HEK293 (cell line): Measurements from ENCODE around the gene KCNT1.

ENCODE experiments used
- SALL2 ChIP-seq: fragments of 450-650 bp; formaldehyde crosslinking; IDR thresholded peaks from 2 replicates; pipeline ENCODE4 v1.5.0; 2017; ENCODE audit warnings: missing biosample characterization, mild to moderate bottlenecking, missing genetic modification characterization, borderline replicate concordance
- SCRT1 ChIP-seq: fragments of 450-650 bp; formaldehyde crosslinking; IDR thresholded peaks from 2 replicates; pipeline ENCODE4 v1.5.1; 2016; ENCODE audit warnings: missing biosample characterization, missing genetic modification characterization, borderline replicate concordance
- ZNF121 ChIP-seq: fragments of 450-650 bp; formaldehyde crosslinking; IDR thresholded peaks from 2 replicates; pipeline ENCODE4 v1.5.1; 2016; ENCODE audit warnings: missing biosample characterization, missing genetic modification characterization
- ZNF202 ChIP-seq: fragments of 450-650 bp; formaldehyde crosslinking; IDR thresholded peaks from 2 replicates; pipeline ENCODE4 v1.5.1; 2016; ENCODE audit warnings: missing biosample characterization, missing genetic modification characterization, borderline replicate concordance
- ZNF335 ChIP-seq: fragments of 450-650 bp; formaldehyde crosslinking; conservative IDR thresholded peaks from 2 replicates; pipeline ENCODE4 v1.5.1; 2016; ENCODE audit warnings: missing biosample characterization, missing genetic modification characterization
- ZNF423 ChIP-seq: fragments of 450-650 bp; formaldehyde crosslinking; IDR thresholded peaks from 2 replicates; pipeline ENCODE4 v1.5.1; 2016; ENCODE audit warnings: missing biosample characterization, missing genetic modification characterization
- ZNF548 ChIP-seq: fragments of 450-650 bp; formaldehyde crosslinking; IDR thresholded peaks from 2 replicates; pipeline ENCODE4 v1.5.1; 2016; ENCODE audit warnings: missing biosample characterization, missing genetic modification characterization
- ZNF558 ChIP-seq: fragments of 450-650 bp; formaldehyde crosslinking; IDR thresholded peaks from 2 replicates; pipeline ENCODE4 v1.5.1; 2016; ENCODE audit warnings: missing biosample characterization, missing genetic modification characterization
- ZNF660 ChIP-seq: fragments of 450-650 bp; IDR thresholded peaks from 2 replicates; pipeline ENCODE4 v1.5.1; 2018; ENCODE audit warnings: missing biosample characterization, mild to moderate bottlenecking, missing genetic modification characterization
- ZSCAN23 ChIP-seq: fragments of 450-650 bp; formaldehyde crosslinking; IDR thresholded peaks from 2 replicates; pipeline ENCODE4 v1.5.1; 2016; ENCODE audit warnings: missing biosample characterization, missing genetic modification characterization
- TF ChIP-seq, protein P1 (sequence below): fragments of 450-650 bp; formaldehyde crosslinking; IDR thresholded peaks from 2 replicates; pipeline ENCODE4 v1.5.1; 2016; ENCODE audit warnings: missing biosample characterization, missing genetic modification characterization
- TF ChIP-seq, protein P2 (sequence below): fragments of 450-650 bp; formaldehyde crosslinking; IDR thresholded peaks from 2 replicates; pipeline ENCODE4 v1.5.1; 2016; ENCODE audit warnings: missing biosample characterization, missing genetic modification characterization, borderline replicate concordance
- TF ChIP-seq, protein P3 (sequence below): fragments of 450-650 bp; formaldehyde crosslinking; IDR thresholded peaks from 2 replicates; pipeline ENCODE4 v1.5.1; 2016; ENCODE audit warnings: missing biosample characterization, missing genetic modification characterization

DNA sequence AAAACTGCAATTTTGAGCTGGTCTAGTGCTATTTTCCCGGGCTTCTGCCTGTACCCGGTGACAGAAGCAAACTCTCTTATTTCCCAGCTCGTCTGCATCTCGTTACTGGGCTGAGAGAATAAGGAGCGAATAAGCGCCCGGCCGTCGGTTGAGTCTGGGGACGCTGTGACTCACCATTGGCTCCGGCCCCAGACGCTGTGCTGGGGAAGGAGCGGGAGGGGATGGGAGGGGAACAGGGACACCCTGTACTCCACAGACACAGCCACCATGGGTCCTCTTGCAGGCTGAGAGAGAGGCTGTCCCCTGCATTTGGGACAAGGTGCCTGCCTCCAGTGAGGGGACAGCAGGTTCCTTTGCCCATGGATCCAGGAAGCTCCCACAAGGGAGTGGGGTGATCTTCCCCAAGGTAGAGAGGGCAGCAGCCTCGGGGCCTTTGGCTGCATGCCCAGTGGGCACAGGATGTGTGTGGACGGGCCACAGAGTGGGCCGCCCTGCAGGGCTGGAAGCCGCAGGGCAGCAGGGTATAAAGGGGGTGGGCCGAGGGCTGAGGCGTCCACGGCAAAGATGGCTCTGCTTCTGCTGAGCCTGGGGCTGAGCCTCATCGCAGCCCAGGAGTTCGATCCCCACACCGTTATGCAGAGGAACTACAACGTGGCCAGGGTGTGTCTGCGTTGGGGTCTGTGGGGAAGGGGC, 39.1 kb upstream of the KCNT1 start, which contains the start of gene LCN9:
- no peak for TF ChIP-seq ZNF121 (tag by site-specific recombination)
- TF ChIP-seq, protein P1, sequence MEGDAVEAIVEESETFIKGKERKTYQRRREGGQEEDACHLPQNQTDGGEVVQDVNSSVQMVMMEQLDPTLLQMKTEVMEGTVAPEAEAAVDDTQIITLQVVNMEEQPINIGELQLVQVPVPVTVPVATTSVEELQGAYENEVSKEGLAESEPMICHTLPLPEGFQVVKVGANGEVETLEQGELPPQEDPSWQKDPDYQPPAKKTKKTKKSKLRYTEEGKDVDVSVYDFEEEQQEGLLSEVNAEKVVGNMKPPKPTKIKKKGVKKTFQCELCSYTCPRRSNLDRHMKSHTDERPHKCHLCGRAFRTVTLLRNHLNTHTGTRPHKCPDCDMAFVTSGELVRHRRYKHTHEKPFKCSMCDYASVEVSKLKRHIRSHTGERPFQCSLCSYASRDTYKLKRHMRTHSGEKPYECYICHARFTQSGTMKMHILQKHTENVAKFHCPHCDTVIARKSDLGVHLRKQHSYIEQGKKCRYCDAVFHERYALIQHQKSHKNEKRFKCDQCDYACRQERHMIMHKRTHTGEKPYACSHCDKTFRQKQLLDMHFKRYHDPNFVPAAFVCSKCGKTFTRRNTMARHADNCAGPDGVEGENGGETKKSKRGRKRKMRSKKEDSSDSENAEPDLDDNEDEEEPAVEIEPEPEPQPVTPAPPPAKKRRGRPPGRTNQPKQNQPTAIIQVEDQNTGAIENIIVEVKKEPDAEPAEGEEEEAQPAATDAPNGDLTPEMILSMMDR: no peak
- TF ChIP-seq, protein P2, sequence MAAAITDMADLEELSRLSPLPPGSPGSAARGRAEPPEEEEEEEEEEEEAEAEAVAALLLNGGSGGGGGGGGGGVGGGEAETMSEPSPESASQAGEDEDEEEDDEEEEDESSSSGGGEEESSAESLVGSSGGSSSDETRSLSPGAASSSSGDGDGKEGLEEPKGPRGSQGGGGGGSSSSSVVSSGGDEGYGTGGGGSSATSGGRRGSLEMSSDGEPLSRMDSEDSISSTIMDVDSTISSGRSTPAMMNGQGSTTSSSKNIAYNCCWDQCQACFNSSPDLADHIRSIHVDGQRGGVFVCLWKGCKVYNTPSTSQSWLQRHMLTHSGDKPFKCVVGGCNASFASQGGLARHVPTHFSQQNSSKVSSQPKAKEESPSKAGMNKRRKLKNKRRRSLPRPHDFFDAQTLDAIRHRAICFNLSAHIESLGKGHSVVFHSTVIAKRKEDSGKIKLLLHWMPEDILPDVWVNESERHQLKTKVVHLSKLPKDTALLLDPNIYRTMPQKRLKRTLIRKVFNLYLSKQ (tag by site-specific recombination): no peak
- TF ChIP-seq, protein P3, sequence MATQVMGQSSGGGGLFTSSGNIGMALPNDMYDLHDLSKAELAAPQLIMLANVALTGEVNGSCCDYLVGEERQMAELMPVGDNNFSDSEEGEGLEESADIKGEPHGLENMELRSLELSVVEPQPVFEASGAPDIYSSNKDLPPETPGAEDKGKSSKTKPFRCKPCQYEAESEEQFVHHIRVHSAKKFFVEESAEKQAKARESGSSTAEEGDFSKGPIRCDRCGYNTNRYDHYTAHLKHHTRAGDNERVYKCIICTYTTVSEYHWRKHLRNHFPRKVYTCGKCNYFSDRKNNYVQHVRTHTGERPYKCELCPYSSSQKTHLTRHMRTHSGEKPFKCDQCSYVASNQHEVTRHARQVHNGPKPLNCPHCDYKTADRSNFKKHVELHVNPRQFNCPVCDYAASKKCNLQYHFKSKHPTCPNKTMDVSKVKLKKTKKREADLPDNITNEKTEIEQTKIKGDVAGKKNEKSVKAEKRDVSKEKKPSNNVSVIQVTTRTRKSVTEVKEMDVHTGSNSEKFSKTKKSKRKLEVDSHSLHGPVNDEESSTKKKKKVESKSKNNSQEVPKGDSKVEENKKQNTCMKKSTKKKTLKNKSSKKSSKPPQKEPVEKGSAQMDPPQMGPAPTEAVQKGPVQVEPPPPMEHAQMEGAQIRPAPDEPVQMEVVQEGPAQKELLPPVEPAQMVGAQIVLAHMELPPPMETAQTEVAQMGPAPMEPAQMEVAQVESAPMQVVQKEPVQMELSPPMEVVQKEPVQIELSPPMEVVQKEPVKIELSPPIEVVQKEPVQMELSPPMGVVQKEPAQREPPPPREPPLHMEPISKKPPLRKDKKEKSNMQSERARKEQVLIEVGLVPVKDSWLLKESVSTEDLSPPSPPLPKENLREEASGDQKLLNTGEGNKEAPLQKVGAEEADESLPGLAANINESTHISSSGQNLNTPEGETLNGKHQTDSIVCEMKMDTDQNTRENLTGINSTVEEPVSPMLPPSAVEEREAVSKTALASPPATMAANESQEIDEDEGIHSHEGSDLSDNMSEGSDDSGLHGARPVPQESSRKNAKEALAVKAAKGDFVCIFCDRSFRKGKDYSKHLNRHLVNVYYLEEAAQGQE: no peak
- TF ChIP-seq SALL2 (tag by site-specific recombination): no peak
- no peak for TF ChIP-seq ZNF202 (tag by site-specific recombination)
- TF ChIP-seq ZNF423: no peak
- no peak for TF ChIP-seq ZSCAN23 (tag by site-specific recombination)
- no peak for TF ChIP-seq SCRT1 (tag by site-specific recombination)
- no peak for TF ChIP-seq ZNF558
- no peak for TF ChIP-seq ZNF548 (tag by site-specific recombination)
- no peak for TF ChIP-seq ZNF335
- no peak for TF ChIP-seq ZNF660 (tag by site-specific recombination)
